Neutrophil (primary cell): ENCODE measurements around the gene CCDC192.

ENCODE experiments used
- H3K27ac ChIP-seq: fragments of 200-600 bp; sonication (generic); 2 replicates; pipeline ENCODE4 v1.5.1; 2016; ENCODE audit warnings: mild to moderate bottlenecking, moderate library complexity
- H3K27me3 ChIP-seq: fragments of 200-600 bp; sonication (generic); 2 replicates; pipeline ENCODE4 v1.6.0; 2016; ENCODE audit warnings: mild to moderate bottlenecking
- H3K36me3 ChIP-seq: fragments of 200-600 bp; sonication (generic); 2 replicates; pipeline ENCODE4 v1.5.1; 2017
- H3K4me1 ChIP-seq, 2 experiments: fragments of 200-600 bp in 1 of 2; sonication (generic) in 1 of 2; 1 replicate in 1 of 2; 2 replicates in 1 of 2; pipeline versions ENCODE4 v1.5.1 to v1.6.1; 2013 to 2016; ENCODE audit warnings: low read depth in 1 of 2, low read length in 1 of 2, mild to moderate bottlenecking in 1 of 2, moderate library complexity in 1 of 2; ENCODE audit not compliant: control insufficient read depth in 1 of 2, insufficient read depth in 1 of 2
- H3K4me3 ChIP-seq, 2 experiments: fragments of 200-600 bp in 1 of 2; sonication (generic) in 1 of 2; 1 replicate in 1 of 2; 2 replicates in 1 of 2; pipeline ENCODE4 v1.5.1; 2013 to 2016; ENCODE audit warnings: low read depth in 1 of 2, low read length in 1 of 2, mild to moderate bottlenecking in 1 of 2, moderate library complexity in 1 of 2
- H3K9me3 ChIP-seq: fragments of 200-600 bp; sonication (generic); 2 replicates; pipeline ENCODE4 v1.5.1; 2016
- TF ChIP-seq, protein P1 (sequence below): fragments of 200-600 bp; sonication (generic); IDR thresholded peaks from 2 replicates; pipeline ENCODE4 v1.5.1; 2016; ENCODE audit warnings: antibody characterized with exemption

Gene CCDC192

DNA sequence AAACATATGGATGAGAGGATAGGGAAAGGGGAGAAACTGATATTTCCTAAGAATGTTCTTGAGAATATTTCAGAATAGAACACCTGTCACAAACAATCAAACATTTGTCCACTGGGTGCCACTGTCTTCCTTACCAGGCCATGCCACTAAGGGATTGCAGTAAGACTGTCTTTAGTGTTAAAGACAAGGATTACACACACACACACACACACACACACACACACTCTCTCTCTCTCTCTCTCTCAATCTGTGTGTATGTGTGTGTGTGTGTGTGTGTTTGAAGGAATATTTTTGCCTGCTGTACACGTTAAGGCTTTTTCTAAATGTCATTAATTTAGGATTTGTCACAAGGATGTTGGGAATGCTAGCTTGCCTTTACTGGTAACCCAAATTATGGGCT is 54.4 kb downstream of the CCDC192 start:
- Histone ChIP-seq H3K4me1 (no peaks in the 10 kb centered on the region), H3K4me3 (no peak overlapping the region), H3K27me3 (no peaks in the 10 kb centered on the region), H3K9me3 (no peaks in the 10 kb centered on the region), H3K27ac (no peak overlapping the region), H3K36me3 (no peaks in the 10 kb centered on the region)
- TF ChIP-seq, protein P1, sequence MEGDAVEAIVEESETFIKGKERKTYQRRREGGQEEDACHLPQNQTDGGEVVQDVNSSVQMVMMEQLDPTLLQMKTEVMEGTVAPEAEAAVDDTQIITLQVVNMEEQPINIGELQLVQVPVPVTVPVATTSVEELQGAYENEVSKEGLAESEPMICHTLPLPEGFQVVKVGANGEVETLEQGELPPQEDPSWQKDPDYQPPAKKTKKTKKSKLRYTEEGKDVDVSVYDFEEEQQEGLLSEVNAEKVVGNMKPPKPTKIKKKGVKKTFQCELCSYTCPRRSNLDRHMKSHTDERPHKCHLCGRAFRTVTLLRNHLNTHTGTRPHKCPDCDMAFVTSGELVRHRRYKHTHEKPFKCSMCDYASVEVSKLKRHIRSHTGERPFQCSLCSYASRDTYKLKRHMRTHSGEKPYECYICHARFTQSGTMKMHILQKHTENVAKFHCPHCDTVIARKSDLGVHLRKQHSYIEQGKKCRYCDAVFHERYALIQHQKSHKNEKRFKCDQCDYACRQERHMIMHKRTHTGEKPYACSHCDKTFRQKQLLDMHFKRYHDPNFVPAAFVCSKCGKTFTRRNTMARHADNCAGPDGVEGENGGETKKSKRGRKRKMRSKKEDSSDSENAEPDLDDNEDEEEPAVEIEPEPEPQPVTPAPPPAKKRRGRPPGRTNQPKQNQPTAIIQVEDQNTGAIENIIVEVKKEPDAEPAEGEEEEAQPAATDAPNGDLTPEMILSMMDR = no peak

DNA sequence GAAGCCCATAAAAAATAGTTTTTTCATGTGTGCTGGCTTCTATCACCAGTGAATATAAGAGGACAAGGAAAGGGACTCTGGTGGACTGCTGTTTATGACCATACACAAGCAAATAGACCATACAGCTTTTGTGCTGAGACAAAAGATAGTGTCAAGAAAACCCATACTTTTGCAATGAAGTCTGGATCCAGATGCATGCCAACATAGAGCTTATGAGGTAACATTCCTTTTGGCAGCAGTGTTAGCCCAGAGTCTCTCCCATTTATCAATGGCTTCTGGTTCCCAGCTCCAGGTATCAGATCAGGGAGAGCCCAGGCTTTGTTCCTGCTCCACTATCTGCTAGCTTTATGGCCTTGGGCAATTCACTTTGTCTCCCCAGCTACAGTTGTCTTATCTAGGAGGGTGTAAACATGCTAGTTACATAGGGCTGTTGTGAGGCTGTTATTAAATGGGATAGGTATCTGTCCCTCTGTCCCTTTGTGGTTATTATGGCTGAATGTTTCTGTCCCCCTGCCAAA is 55.6 kb downstream of the CCDC192 start:
- H3K27ac ChIP-seq = no peak overlapping the region
- H3K4me3 ChIP-seq = no peak overlapping the region
- no peaks in the 10 kb centered on the region for H3K27me3 ChIP-seq
- H3K4me1 ChIP-seq = no peaks in the 10 kb centered on the region
- no peaks in the 10 kb centered on the region for H3K36me3 ChIP-seq
- H3K9me3 ChIP-seq = no peaks in the 10 kb centered on the region
- TF ChIP-seq, protein P1 = no peak

DNA sequence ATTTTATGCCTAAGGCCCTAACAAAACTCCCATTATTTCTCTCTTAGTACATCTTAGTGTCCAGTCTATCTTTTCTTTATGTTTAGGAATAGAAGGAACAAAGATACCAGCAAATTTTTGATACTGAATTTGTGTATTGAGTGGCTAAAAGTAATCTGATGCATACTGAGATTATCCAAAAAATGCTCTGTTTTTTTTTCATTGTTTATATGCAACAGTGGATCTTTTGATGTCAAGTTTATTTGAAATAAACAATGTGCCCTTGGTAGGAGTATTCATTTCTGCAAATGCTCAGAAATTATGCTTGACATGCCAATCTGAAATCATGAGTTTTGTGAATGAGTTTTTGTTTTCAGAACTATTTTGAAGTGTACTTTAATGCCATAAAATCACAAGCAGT is 58.7 kb downstream of the CCDC192 start:
- Histone ChIP-seq H3K27ac (no peak overlapping the region), H3K27me3 (no peaks in the 10 kb centered on the region), H3K36me3 (no peaks in the 10 kb centered on the region), H3K9me3 (no peaks in the 10 kb centered on the region), H3K4me1 (no peaks in the 10 kb centered on the region), H3K4me3 (no peak overlapping the region)
- TF ChIP-seq, protein P1 = no peak

DNA sequence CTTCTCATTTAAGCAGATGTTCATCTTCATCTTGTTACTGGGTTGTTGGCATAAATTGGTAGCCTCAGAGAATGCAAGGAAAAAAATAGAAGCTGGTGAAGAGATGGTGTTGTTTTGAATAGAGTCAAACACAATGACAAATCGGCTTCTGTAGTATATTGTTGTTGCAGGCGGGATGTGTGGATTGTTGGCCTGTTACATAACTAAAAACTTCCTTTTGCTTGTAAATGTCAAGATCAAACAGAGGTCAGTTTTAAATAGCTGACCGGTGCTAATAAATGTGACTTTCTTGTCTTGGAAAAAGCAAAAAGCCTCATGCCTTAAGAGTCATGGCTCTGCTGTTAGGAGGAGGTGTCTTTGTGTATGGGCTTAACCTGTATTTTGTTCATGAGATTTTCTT is 59.2 kb downstream of the CCDC192 start:
- Histone ChIP-seq H3K36me3 (no peaks in the 10 kb centered on the region), H3K27ac (no peak overlapping the region)

DNA sequence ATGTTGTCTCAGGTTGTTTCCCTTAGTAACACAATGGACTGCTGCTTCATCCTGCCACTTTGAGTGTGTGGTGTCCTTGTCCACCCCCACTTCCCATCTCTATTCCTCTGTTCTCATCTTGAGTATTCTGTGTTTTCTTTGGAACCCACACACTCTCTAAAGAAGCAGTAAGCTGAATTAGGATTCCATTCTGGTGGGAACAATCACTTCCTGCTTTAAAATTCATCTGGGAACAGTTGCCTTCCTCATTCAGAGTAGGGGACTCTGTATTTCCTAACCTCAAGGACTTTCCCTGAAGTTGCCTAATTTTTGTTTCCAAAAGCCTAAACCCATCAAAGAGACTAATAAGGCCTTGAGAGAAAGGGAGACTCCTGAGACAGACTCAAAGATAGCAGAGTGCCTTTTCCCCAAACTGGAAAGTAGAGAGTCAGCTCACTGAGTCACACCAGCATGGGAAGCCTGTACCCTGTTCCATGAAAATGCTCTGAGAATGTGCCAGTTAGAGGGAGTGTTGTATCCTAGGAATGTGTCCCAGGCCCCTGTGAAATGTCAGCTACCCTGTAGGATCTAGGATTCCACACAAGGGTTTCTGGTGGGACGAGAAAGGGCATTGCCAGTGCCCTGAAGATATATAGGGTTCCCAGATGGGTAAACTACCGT is 63.6 kb downstream of the CCDC192 start:
- Histone ChIP-seq H3K9me3 (no peaks in the 10 kb centered on the region), H3K27me3 (no peaks in the 10 kb centered on the region), H3K4me1 (no peaks in the 10 kb centered on the region), H3K36me3 (no peaks in the 10 kb centered on the region), H3K4me3 (no peak overlapping the region), H3K27ac (no peak overlapping the region)
- TF ChIP-seq, protein P1 = no peak

More for the DNA sequence above, 59.2 kb downstream of the CCDC192 start:
- Histone ChIP-seq H3K9me3 (no peaks in the 10 kb centered on the region), H3K4me1 (no peaks in the 10 kb centered on the region), H3K27me3 (no peaks in the 10 kb centered on the region), H3K4me3 (no peak overlapping the region)
- TF ChIP-seq, protein P1 = no peak
